Stimulated activated CD8-positive, alpha-beta memory T cell treated with anti-CD3 and anti-CD28 coated beads, Interleukin-7, amount 100 ng/mL, for 1 hour (primary cell): Measurements from ENCODE around the gene SPDYC.
"Not testable (repeated sequence)": the region's sequence is repeated elsewhere in the genome, so short reads cannot be mapped to it uniquely, and the experiment has no call there.

Experiments used
- DNase-seq, 2 donors: peaks; one replicate each; pipeline ENCODE4 v3.0.0-alpha.2; 2020; ENCODE audit warnings: low read depth in 2 of 2

SPDYC gene

DNA sequence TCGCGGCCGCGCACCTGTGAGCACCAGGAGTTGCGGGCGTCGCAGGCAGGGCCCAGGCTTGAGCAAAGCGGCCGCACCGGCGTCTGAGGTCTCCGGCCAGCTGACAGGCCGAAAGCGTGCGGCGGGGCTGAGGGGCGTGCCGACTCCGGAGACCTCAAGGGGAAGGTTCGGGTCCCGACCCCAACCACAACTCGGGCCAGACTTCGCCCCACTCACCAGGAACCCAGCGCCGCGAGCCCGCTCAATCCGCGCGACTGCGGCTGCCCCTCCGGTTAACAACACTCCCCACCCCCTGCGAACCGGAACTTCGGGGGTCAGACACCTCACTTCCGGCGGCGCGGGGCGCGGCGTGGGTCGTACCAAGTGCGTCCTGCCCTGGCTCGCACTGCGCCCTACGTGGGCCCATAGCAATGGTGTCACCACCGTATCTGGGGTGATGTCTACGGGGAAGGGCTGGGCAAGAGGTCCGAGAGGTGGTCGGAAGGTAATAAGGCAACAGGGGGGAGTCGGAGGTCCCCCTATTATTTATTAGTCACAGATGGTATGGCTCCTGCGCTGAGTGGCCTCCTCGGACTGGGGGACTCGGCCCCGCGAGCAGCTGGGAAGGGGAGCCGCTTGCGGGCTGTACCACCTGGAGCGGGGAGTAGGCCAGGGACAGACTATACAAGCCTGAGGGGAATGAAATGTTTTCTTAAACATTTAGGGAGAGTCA, 35.6 kb upstream of the SPDYC start, which contains the start of gene SYVN1:
Gene SYVN1, minus strand, starts transcription at position 280 of the 712 bp plus-strand sequence. CDS start 918 bp downstream, outside the sequence.
- DNase-seq: peak; percentile 80

DNA sequence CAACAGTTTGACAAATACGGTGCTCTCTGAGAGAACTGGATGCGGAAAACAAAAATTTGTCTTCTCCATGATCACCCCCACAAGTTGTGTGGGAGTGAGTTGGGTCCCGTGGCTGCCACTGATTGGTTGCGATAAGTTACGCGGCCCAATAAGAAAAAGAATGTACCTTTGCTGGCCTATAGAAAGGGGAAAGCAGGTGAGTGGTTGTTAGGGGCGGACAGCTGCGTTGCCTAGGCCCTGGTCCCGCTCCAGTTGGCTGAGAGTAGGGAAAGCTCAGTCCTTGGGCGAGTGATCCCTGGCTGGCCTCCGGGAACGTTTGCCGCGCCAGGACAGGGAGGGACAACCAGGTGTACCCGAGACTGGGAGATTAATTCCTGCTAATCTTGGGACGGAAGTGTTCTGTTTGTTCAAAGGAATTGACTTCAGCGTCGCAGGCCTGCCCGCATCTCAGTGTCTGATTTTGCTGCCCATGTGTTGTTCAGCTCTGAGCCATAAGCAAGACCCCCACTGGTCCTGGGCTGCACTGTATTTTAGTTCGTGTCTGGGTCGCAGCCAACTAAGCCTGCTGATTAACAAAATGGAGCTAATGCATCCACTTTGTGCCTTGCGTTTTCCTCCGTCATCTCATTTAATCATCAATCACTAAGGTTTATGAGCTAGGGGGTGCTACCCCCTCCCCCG, 34.9 kb upstream of the SPDYC start:
- DNase-seq: peak; percentile 60 to 65

DNA sequence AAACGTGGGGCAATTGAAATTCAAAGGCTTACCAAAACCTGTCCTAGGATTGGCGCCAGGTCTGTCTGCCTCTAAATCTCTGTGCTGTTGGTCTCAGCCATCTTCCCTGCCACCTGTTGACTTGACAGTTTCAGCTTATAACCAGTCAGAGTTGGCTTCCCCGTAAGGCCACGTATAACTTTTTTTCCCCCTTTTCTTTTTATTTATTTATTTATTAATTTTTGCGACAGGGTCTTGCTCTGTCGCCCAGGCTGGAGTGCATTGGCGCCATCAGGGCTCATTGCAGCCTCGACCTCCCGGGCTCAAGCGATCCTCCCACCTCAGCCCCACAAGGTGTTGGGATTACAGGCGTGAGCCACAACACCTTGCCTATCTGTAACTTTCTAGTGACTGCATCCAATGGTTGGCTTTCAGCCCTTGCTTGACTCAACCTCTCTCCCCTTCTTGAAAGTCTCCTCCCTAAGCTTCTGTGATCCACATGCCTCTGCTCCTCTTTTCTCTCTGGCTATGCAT, 34.3 kb upstream of the SPDYC start:
- no peak for DNase-seq

DNA sequence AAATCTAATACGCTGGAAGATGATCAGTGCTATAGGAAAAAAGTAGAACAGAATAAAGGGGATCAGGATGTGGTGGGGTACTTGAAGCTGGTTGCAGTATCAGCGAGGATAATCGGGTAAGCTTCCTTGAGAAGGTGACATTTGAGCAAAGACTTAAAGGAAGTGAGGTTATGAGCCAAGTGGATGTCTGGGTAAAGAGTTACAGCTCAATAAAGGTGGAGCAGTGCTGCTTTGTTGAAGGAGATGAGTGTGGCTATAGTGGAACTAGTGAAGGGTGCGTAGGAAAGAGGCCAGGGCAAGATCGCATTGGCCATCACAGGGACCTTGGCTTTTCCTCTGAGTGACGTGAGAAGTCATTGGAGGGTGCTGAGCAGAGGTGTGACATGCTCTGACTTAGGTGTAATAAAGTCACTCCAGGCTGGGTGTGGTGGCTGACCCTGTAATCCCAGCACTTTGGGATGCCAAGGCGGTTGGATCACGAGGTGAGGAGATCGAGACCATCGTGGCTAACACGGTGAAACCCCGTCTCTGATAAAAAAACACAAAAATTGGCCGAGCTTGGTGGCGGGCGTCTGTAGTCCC, 33.4 kb upstream of the SPDYC start:
- DNase-seq: no peak

DNA sequence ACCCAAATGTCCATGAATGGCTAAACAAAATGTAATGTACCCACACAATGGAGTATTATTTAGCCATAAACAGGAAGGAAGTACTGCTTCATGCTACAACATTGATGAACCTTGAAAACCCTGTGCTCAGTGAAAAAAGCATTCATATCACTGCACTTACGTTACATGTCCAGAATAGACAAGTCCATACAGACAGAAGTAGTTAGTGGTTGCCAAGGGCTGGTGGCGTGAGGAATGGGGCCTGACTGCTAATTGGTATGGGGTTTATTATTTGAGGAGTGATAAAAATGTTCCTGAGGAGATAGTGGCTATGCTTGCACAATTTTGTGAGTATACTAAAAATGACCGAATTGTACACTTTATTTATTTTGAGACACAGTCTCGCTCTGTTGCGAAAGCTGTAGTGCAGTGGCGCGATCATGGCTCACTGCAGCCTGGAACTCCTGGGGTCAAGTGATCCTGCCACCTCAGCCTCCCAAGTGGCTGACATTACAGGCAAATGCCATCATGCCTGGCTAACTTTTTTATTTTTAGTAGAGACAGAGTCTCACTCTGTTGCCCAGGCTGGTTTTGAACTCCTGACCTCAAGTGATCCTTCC, 28.0 kb upstream of the SPDYC start:
- DNase-seq: no peak

DNA sequence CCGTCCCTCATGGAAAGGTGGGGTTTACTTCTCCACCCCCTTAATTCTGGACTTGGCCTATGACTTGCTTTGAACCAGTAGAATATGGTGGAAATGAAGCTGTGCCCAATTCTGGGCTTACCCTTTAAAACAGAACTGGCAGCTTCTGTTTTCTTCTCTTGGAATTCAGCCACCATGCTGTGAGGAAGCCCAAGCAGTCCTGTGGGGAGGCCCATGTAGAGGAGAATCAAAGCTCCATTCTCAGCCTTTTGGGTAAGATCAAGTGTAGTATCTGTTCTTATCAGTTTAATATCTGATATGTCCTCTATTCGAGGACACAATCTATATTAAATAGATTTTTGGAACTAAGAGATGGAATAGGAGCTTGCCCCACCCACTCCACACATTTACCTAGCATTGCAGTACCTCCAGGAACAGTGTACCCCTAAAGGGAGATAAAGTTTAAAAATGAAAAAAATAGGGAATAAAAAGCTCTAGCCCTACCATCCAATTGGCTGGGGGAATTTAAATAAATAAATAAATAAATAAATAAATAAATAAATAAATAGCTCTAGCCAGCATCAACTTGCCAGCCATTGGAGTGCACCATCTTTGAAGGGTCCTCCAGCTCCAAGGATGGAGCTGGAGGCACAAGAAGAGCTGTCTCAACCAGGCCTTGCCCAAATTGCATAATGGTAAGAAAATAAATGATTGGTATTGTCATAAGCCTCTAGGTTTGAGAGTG, 22.5 kb upstream of the SPDYC start:
- DNase-seq: no peak

DNA sequence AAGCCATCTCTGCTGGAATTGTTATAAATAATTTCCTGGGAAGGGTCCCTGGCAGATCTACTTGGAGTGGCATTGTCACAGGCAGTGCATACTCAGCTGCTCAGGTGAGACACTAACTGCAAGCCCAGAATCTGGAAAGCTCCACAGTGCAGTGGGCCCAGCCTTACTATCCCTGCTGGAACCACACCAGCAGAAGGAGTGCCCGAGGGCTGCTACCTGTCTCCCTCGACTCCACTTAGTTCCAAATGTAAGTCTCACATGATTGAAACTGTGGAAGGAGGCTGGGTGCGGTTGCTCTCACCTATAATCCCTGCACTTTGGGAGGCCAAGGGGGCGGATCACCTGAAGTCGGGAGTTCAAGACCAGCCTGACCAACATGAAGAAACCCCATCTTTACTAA, 21.4 kb upstream of the SPDYC start:
- no peak for DNase-seq

DNA sequence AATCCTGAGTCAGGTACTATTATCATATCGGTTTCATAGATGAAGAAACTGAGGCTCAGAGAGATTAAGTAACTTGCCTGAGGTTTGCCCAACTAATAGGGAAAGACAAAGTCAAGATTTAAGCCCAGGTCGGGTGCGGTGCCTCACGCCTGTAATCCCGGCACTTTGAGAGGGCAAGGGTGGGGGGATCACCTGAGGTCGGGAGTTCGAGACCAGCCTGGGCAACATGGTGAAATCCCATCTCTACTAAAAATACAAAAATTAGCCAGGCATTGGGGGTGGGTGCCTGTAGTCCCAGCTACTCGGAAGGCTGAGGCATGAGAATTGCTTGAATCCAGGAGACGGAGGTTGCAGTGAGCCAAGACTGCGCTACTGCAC, 19.9 kb upstream of the SPDYC start:
- DNase-seq: not testable (repeated sequence)

DNA sequence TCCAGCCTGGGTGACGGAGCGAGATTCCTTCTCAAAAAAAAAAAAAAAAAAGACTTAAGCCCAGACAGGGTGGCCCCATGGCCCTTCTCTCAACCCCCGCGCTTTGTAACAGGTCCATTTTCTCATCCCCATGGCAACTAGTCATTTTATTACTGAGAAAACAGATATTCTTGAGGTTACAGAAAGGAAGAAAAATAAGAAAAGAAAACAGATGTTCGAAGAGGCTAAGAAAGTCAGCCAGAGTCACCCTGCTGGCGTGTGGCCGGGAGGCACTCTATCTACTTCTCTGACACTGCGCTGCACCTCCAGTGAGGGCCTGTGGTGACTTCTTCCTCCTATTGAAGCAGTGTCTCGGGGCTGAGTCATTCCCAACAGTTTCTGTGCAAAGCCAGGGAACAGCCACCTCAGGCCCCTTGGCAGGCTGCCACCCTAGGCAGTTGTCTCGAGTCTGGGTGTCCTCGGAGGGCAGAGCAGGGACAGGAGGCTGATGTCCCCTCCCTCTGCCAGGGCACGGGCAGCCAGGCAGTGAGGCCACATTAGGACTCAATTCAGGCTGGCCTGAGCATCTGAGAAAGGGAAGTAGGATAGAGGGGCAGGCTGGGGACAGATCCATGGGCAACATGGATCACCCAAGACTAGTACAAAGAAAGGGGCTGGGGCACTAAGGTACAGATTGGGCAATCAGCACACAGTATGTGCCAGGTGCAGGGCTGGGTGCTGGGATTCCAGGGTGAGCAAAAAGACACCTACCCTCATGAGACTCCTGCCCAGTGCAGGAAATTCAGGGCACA, 19.3 kb upstream of the SPDYC start:
- no peak for DNase-seq

DNA sequence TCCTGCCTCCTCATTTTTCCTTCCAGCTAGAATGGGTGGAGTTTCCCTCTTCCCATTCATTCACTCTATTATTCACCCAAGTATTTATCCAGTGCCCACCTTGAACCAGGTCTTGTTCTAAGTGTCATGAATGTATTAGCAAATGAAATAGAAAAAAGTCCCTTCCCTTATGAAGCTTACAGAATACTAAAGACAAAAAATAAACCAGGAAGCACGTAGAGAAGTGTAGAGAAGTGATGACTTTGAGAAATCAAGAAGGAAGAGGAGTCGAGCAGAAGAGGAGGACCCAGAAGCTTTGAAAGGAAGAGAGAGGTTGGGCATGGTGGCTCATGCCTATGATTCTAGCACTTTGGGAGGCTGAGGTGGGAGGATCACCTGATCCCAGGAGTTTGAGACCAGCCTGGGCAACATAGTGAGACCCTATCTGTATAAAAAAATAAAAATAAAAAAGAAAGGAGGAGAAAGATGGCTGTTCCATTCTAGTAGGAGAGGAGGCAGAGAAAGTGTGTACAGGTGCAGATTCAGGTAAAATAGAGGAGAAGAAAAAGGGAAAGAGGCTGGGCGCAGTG, 18.6 kb upstream of the SPDYC start:
- DNase-seq: no peak

DNA sequence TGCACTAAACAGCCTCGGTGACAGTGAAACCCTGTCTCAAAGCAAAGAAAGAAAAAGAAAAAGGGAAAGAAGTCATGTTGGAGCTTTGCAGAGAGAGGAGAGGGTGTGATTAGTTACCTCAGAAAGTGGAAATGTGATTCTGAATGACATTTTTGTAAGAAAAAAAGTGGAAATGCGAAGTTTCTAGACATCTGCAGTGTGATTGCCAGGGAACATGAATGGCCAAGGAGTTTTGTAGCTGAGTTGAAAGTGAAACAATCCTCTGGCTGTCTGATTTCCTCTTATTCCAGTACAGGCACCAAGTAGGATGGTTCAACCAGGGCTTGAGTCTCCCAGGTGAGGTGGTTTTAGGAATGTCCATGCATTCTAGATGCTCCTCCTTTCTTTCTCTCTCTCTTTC, 17.9 kb upstream of the SPDYC start:
- DNase-seq: no peak

DNA sequence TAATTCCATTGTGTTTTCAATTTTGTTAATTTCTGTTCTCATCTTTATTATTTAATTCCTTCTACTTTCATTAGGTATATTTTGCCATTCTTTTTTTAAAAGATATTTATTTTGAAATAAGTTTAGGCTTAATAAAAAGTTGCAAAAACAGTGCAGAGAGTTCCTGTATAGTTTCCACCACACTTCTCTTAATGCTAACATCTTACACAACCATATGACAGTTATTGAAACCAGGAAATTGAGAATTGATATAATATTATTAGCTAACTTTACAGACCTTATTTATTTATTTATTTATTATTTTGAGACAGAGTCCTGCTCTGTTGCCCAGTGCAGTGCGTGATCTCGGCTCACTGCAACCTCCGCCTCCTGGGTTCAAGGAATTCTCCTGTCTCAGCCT, 13.8 kb upstream of the SPDYC start:
- DNase-seq: no peak

DNA sequence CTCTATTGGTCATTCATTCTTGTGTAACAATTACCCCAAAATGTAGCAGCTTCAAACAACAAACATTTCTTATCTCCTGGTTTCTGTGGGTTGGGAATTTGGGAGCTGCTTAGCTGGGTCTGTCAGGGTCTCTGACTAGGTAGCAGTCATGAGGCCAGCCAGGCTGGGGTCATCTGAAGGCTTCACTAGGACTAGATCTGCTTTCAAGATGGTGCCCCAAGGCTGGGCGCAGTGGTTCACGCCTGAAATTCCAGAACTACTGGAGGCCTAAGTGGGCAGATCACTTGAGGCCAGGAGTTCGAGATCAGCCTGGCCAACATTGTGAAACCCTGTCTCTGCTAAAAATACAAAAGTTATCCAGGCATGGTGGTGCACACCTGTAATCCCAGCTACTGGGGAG, 13.1 kb upstream of the SPDYC start:
- no peak for DNase-seq

DNA sequence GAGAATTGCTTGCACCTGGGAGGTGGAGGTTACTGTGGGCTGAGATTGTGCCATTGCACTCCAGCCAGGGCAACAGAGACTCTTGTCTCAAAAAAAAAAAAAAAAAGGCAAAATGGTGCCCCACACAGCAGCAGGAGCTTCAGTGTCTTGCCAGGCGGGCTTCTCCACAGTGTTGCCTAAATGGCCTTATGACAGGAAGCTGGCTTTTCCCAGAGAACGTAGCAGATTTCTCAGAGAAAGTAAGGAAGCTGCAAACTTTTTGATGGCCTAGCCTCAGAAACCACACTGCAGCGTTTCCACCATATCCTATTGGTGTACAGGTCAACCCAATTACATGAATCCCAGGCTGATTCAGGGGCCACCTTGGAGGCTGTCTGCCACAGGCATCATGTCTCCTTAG, 12.7 kb upstream of the SPDYC start:
- no peak for DNase-seq

DNA sequence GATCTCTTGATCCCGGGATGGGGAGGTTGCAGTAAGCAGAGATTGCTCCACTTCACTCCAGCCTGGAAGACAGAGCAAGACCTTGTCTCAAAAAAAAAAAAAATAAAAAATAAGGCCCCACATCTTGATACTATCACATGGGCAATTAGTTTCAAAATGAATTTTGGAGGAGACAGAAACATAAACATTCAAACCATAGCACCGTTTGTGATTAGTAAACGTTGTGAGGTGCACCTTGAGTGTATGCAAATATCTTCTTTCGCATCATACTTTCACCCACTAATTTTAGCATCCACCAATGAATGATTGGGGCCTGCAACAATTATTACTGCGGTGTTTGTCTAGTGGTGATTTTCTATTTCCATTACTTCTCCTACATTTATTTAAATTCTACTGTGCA, 11.0 kb upstream of the SPDYC start:
- DNase-seq: no peak

DNA sequence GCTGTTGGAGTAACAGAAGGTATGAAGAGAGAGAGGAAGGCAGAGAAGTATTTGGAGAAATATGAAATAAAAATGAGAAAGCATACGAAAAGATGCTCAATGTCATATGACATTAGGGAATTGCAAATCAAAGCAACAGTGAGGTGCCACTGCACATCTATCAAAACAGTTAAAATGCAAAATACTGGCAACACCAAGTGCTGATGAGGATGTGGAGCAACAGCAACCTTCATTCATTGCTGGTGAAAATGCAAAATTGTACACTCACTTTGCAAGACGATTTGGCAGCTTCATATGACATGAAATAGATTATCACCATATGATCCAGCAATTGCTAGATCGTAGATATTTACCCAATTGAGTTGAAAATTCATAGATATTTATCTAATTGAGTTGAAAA, 9.4 kb upstream of the SPDYC start:
- no peak for DNase-seq

DNA sequence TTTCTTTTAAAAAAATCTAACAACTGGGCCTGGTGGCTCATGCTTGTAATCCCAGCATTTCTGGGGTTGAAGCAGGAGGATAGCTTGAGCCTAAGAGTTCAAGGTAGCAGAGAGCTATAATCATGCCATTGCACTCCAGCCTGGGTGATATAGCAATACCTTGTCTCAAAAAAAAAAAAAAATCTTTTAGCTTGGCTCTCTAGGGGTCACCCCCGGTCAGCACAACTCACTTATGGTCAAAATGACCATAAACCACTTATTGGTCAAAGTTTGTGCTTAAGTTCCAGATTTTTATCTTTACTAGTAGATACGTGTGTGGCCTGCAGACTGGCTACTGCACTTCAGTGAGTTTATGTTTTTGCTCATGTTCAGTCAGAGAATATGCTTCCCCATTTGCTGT, 6.3 kb upstream of the SPDYC start:
- no peak for DNase-seq

DNA sequence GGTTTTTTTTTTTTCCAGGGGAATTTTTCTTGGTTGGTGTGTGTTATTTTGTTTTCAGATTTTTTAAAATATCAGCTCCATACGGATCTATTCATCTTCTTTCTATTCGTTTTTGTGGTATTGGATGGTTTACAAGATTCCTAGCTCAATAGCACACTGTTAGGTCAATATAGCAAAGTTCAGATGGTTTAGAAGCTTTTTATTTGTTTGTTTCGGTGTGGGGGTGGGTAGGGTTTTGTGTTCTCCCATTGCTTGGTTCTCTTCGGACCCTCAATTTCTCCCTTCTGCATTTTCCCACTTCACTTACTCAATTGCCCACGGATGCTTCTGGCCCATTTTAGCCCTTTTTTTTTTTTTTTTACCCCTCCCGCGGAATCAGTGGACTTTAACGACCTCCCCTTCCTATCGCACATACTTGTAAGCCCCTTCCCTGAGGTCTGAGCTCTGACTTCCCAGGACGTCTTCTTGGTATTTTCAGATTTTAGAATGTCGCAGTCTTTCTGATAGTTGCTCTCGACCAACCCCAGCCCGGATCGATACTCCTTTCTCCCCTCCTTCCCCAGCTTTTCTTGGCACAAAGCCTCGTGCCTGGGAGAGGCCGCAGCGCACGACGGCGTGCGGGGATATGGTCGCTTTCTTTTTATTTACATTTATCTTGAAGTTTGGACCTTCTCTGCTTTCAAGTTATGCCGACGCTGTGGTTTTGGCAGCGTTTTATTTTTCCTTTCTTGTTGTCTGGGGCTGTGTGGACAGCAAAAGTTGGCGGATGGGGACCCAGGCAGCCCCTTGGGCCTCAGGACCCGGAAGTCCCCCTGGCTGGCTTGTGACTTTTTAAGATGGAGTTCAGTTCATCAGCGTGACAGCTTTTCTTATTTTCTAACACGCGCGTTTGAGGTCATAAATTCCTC, 4.4 kb upstream of the SPDYC start:
- no peak for DNase-seq

DNA sequence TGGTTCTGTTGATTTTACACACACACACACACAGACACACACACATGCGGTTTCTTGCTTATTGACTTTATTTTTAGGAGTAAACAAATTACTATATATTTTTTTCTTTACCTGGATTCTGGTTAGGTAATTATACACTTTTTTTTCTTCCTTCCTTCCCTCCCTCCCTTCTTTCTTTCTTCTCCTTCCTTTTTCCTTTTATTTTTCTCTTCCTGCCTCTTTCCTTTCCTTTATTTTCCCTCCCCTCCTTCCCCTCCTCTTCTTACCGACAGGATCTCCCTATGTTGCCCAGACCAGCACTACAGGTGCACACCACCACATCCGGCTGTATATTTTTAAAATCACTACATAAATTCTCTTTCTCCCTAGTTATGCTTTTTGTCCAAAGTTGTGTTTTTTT, 3.1 kb upstream of the SPDYC start:
- no peak for DNase-seq

DNA sequence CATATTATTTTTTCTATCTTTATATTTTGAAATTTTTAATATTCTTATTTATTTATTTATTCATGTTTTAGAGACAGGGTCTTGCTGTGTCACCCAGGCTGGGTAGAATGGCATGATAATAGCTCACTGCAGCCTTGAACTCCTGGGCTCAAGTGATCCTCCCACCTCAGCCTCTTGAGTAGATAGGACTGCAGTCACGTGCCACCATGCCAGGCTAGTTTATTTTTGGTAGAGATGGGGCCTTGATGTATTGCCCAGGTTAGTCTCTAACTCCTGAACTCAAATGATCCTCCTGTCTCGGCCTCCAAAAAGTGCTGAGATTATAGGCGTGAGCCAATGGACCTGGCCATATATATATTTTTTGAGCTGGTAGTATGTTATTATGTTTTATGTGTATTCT, 2.4 kb upstream of the SPDYC start:
- no peak for DNase-seq
